Measurements from ENCODE around the gene DDA1. TPM values are rescaled to one million over a fixed set of nuclear protein-coding genes. Genes with fewer than 3 reads are reported as not detected.

Gene DDA1
- polyA plus RNA-seq, 2 of the 4 experiments (the other 2 are of a cell fraction) = 35.5 to 53.5 TPM

DNA sequence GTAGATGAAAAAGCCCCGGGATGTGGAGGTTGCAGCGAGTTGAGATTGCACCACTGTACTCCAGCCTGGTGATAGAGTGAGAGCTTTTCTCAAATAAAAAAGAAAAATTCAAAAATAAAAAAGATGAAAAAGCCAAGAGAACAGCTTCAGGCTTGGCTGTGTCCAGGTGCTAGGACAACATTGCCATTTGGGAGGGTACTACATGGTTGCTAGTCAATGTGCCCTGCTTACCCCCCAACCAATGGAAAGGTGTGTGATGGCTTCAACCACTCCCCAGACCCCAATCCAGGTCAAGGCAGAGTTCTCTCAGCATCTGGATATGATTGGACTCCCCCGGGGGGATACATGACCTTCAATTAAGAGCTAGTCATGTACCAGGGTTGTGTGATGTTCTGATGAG, 29.9 kb upstream of the DDA1 start:
- no peak overlapping the region for H3K4me2 ChIP-seq
- no peaks in the 10 kb centered on the region for H3K9me3 ChIP-seq
- H3K4me1 ChIP-seq = no peaks in the 10 kb centered on the region
- CTCF ChIA-PET = interaction anchor here (1.2 to 5.1 kb wide), 2 partner anchors 19 to 211 kb away, joined by 3 to 37 read pairs; no protein-coding TSS in a partner anchor
- DNase-seq (ENCODE audit: low read depth in 1 of 2, low spot score in 1 of 2) (no peak), FAIRE-seq (no peak), ATAC-seq (no peak)
- 97% methylated on average over 2 of the region's 3 CpGs for WGBS (ENCODE audit: missing lambda C conversion rate)
- H3K27ac ChIP-seq = no peak overlapping the region
- H3K4me3 ChIP-seq = no peak overlapping the region
- POLR2A ChIA-PET = interaction anchor here (1.2 kb wide), 1 partner anchor 12 kb away, joined by 3 read pairs; the partner anchor contains the start of gene BABAM1
- TF ChIP-seq NPAS2 (CRISPR knock-in tag; IDR thresholded peaks at IDR 0.05; ENCODE audit: borderline replicate concordance) (no peak), GATA3 (IDR thresholded peaks at IDR 0.05; ENCODE audit: borderline replicate concordance) (no peak), CBX2 (IDR thresholded peaks at IDR 0.05; ENCODE audit: borderline replicate concordance, low read depth) (no peak)

DNA sequence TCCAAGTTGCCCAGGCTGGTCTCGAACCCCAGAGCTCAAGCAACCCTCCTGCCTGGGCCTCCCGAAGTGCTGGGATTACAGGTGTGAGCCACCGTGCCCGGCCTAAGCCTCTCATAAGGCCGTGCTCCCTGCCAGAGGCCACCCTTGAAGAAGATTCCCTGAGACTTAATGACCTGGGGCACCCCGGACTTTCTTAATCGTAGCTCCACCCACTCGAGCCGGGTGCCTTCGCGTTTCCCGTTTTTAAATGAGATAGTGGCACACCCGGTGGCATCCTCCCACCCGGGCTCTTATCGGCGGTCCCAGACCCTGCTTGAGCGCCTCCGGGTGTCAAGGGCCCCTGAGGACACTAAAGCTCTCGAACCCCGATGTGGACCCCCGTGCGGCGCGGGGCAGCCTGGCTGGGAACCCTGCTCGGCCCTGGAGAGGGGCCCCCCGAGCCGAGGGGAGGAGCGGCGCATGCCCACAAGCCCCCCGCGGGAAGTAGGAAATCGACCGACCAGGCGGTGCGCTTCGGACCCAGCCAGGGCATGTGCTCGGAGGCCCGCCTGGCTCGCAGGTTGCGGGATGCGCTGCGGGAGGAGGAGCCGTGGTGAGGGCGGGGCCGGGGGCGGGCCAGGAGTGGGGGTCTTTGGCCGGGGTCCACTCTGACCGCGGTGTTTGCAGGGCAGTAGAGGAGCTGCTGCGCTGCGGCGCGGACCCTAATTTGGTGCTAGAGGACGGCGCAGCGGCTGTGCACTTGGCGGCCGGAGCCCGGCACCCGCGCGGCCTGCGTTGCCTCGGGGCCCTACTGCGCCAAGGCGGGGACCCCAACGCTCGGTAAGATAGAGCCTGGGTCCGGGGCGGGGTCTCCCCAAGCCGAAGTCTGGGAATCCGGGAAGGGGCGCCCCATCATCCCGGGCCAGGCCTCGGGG, 27.7 kb upstream of the DDA1 start, which contains the start of gene ANKLE1:
TSS of gene ANKLE1 (plus strand) at position 511 of the 914 bp plus-strand sequence. CDS start at position 531, 20 bp downstream.
- ChIA-PET POLR2A (no interaction called here), CTCF (interaction anchor here (0.6 to 5.1 kb wide), 26 partner anchors 9 to 510 kb away, joined by 3 to 77 read pairs (median 4); partner anchors contain the start of genes BABAM1 and USHBP1)
- TF ChIP-seq, protein P1, sequence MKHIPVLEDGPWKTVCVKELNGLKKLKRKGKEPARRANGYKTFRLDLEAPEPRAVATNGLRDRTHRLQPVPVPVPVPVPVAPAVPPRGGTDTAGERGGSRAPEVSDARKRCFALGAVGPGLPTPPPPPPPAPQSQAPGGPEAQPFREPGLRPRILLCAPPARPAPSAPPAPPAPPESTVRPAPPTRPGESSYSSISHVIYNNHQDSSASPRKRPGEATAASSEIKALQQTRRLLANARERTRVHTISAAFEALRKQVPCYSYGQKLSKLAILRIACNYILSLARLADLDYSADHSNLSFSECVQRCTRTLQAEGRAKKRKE (CRISPR knock-in tag; IDR thresholded peaks at IDR 0.05; ENCODE audit: low read depth) = no peak
- TF ChIP-seq, protein P2, sequence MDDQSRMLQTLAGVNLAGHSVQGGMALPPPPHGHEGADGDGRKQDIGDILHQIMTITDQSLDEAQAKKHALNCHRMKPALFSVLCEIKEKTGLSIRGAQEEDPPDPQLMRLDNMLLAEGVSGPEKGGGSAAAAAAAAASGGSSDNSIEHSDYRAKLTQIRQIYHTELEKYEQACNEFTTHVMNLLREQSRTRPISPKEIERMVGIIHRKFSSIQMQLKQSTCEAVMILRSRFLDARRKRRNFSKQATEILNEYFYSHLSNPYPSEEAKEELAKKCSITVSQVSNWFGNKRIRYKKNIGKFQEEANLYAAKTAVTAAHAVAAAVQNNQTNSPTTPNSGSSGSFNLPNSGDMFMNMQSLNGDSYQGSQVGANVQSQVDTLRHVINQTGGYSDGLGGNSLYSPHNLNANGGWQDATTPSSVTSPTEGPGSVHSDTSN (IDR thresholded peaks at IDR 0.05) = no peak
- TF ChIP-seq, protein P3, sequence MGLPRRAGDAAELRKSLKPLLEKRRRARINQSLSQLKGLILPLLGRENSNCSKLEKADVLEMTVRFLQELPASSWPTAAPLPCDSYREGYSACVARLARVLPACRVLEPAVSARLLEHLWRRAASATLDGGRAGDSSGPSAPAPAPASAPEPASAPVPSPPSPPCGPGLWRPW (IDR thresholded peaks at IDR 0.05) = no peak
- TF ChIP-seq CHD4 (IDR thresholded peaks at IDR 0.05; ENCODE audit: borderline replicate concordance) (no peak), FOSB (CRISPR knock-in tag; IDR thresholded peaks at IDR 0.05) (no peak), ZNF302 (CRISPR knock-in tag; IDR thresholded peaks at IDR 0.05) (no peak), CHD2 (IDR thresholded peaks at IDR 0.05; ENCODE audit: low read length, partially characterized antibody) (no peak), ZC3H11A (IDR thresholded peaks at IDR 0.05) (no peak), JUN (IDR thresholded peaks at IDR 0.05) (no peak), GATA3 (IDR thresholded peaks at IDR 0.05; ENCODE audit: borderline replicate concordance) (no peak), BHLHE40 (IDR thresholded peaks at IDR 0.05; ENCODE audit: low read depth, low read length) (no peak)
- TF ChIP-seq, protein P4, sequence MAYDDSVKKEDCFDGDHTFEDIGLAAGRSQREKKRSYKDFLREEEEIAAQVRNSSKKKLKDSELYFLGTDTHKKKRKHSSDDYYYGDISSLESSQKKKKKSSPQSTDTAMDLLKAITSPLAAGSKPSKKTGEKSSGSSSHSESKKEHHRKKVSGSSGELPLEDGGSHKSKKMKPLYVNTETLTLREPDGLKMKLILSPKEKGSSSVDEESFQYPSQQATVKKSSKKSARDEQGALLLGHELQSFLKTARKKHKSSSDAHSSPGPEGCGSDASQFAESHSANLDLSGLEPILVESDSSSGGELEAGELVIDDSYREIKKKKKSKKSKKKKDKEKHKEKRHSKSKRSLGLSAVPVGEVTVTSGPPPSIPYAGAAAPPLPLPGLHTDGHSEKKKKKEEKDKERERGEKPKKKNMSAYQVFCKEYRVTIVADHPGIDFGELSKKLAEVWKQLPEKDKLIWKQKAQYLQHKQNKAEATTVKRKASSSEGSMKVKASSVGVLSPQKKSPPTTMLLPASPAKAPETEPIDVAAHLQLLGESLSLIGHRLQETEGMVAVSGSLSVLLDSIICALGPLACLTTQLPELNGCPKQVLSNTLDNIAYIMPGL (CRISPR knock-in tag; IDR thresholded peaks at IDR 0.05; ENCODE audit: borderline replicate concordance) = no peak
- Histone ChIP-seq H3K4me2 (peak within 1 kb of the TSS; percentile 76), H3K4me3 (0 out of 3 replicates have a peak within 1 kb of the TSS, but pooled peaks have one; percentile 19), H3K4me1 (no peaks in the 10 kb centered on the region), H3K9me3 (no peaks in the 10 kb centered on the region), H3K27ac (peak within 1 kb of the TSS; percentile 58 to 76; a peak in 3 of 6 replicates)
- no peak for FAIRE-seq
- ATAC-seq = no peak
- 81% methylated on average over 18 of the region's 75 CpGs for WGBS (ENCODE audit: missing lambda C conversion rate)
- DNase-seq (ENCODE audit: low read depth in 1 of 2, low spot score in 1 of 2) = no peak

DNA sequence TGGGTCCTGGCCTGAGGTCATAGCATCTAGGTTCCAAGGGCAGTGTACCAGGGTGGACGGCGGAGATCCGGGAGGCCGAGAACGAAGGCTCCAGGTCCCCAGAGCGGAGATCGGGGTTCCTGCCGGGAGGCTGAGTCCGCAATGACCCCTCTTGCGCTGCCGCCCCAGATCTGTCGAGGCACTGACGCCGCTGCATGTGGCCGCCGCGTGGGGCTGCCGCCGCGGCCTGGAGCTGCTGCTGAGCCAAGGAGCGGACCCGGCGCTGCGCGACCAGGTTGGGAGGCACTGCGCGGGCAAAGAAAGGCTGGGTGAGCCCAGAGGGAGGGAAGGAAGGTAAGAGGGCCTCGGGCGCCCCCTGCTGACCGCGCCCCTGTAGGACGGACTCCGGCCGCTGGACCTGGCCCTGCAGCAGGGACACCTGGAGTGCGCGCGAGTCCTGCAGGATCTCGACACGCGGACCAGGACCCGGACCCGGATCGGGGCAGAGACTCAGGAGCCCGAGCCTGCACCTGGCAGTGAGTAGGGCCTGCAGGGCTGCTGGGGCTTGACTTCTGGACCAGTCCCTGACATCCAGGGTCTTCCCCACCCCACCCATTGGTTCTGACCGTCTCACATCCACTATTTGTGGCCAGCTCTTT, 26.8 kb upstream of the DDA1 start:
- ATAC-seq (peak; percentile 92 to 98), DNase-seq (ENCODE audit: low read depth in 1 of 2, low spot score in 1 of 2) (peak; percentile 64 to 83), FAIRE-seq (no peak)
- CTCF ChIA-PET = interaction anchor here (0.6 to 5.1 kb wide), 34 partner anchors 8 to 511 kb away, joined by 3 to 77 read pairs (median 4); partner anchors contain the start of genes BABAM1, OCEL1 and USHBP1
- POLR2A ChIA-PET = no interaction called here
- Histone ChIP-seq H3K27ac (peak overlapping the region; percentile 58 to 76; a peak in 3 of 6 replicates), H3K4me1 (no peaks in the 10 kb centered on the region), H3K9me3 (no peaks in the 10 kb centered on the region), H3K4me3 (0 out of 3 replicates have a peak overlapping the region, but pooled peaks have one; percentile 19), H3K4me2 (peak overlapping the region; percentile 76)
- WGBS (ENCODE audit: missing lambda C conversion rate) = 18% methylated on average over 24 of the region's 45 CpGs
- TF ChIP-seq, protein P4 (CRISPR knock-in tag; IDR thresholded peaks at IDR 0.05; ENCODE audit: borderline replicate concordance) = no peak
- TF ChIP-seq, protein P5, sequence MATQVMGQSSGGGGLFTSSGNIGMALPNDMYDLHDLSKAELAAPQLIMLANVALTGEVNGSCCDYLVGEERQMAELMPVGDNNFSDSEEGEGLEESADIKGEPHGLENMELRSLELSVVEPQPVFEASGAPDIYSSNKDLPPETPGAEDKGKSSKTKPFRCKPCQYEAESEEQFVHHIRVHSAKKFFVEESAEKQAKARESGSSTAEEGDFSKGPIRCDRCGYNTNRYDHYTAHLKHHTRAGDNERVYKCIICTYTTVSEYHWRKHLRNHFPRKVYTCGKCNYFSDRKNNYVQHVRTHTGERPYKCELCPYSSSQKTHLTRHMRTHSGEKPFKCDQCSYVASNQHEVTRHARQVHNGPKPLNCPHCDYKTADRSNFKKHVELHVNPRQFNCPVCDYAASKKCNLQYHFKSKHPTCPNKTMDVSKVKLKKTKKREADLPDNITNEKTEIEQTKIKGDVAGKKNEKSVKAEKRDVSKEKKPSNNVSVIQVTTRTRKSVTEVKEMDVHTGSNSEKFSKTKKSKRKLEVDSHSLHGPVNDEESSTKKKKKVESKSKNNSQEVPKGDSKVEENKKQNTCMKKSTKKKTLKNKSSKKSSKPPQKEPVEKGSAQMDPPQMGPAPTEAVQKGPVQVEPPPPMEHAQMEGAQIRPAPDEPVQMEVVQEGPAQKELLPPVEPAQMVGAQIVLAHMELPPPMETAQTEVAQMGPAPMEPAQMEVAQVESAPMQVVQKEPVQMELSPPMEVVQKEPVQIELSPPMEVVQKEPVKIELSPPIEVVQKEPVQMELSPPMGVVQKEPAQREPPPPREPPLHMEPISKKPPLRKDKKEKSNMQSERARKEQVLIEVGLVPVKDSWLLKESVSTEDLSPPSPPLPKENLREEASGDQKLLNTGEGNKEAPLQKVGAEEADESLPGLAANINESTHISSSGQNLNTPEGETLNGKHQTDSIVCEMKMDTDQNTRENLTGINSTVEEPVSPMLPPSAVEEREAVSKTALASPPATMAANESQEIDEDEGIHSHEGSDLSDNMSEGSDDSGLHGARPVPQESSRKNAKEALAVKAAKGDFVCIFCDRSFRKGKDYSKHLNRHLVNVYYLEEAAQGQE (IDR thresholded peaks at IDR 0.05) = no peak
- TF ChIP-seq KDM5A (IDR thresholded peaks at IDR 0.05) (no peak), RCOR1 (IDR thresholded peaks at IDR 0.05; ENCODE audit: low read depth, low read length) (no peak)
- TF ChIP-seq, protein P1 (CRISPR knock-in tag; IDR thresholded peaks at IDR 0.05; ENCODE audit: low read depth) = no peak

Data from A549 (cell line).